HG02642 (cell line): ENCODE data around the gene GRPEL2.
"Not testable (repeated sequence)": the region's sequence is repeated elsewhere in the genome, so short reads cannot be mapped to it uniquely, and the experiment has no call there.

Source experiments
- ATAC-seq: cut with Tn5 transposase; IDR thresholded peaks from one replicate; pipeline ENCODE4 v1.9.1; 2021; ENCODE audit warnings: mild to moderate bottlenecking; ENCODE audit not compliant: unreplicated experiment, poor library complexity

Gene GRPEL2

GRCh38 chr5:149391076-149391475, 45.8 kb downstream of the GRPEL2 start:
- ATAC-seq, result not testable (repeated sequence)

GRCh38 chr5:149391524-149391923, 46.2 kb downstream of the GRPEL2 start:
- ATAC-seq, result no peak

- ATAC-seq, result no peak
Observed at GRCh38 chr5:149392718-149393117, 47.4 kb downstream of the GRPEL2 start.

GRCh38 chr5:149394996-149395395, 49.7 kb downstream of the GRPEL2 start:
- ATAC-seq, result not testable (repeated sequence)

- ATAC-seq, result no peak
Observed at GRCh38 chr5:149397530-149397929, 52.2 kb downstream of the GRPEL2 start.

DNA sequence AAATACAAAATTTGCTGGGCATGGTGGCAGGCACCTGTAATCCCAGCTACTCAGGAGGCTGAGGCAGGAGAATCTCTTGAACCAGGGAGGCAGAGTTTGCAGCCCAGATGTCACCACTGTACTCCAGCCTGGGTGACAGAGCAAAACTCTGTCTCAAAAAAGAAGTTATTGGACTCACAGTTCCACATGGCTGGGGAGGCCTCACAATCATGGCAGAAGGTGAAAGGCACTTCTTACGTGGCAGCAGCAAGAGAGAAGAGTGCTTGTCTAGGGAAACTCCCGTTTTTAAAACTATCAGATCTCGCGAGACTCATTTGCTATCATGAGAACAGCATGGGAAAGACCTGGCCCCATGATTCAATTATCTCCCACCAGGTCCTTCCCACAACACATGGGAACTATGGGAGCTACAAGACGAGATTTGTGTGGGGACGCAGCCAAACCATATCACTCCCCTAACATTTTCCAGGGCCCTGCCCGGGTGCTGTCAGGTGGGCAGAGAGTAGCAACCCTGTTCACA, 53.5 kb downstream of the GRPEL2 start:
- ATAC-seq, result not testable (repeated sequence)

DNA sequence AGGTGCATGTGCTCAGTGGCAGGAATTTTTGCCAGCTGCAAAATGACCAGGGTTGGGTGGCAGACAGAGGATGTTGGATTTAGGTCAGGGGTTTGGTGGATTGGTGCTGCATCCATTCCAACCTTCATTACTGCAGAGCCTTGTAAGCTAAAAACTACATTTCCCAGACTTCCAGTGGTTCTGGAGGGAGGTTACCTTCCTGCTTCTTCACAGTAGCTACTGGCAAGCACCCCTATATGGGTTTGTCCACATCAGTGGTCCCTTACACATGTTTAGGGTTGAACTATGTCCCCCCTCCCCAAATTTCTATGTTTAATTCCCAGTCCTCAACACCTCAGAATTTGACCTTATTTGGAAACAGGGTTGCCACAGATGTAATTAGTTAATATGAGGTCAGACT, 54.5 kb downstream of the GRPEL2 start:
- no peak for ATAC-seq

- no peak for ATAC-seq
Observed at GRCh38 chr5:149400304-149400703, 55.0 kb downstream of the GRPEL2 start.

GRCh38 chr5:149401051-149401450, 55.8 kb downstream of the GRPEL2 start:
- ATAC-seq, result no peak

DNA sequence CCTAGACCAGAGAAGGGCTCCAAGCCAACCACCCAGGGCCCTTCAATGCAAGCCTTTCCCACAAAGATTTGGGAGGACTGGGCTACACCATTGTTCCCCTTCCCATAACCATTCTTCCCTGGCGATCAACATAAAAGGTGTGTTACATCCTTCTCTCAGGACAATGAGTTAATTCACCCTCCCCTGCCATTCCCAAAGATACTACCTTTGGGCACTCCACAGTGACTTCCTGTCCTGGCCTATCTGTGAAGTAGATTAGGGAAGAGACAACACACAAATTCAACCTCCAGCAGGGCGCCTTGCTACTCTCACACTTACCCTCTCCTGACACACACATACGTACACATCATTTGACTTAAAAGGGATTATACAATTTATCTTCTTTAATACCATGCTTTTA, 57.0 kb downstream of the GRPEL2 start:
- no peak for ATAC-seq
